AG09319 (cell line): ENCODE data around the gene RHEX.
"Not testable (repeated sequence)": the region's sequence is repeated elsewhere in the genome, so short reads cannot be mapped to it uniquely, and the experiment has no call there.

Experiments used
- DNase-seq: peaks from one replicate; pipeline ENCODE4 v3.0.0-alpha.2; 2010; ENCODE audit warnings: low read depth; ENCODE audit errors: extremely low read depth
- TF ChIP-seq, protein P1 (sequence below): IDR thresholded peaks from 2 replicates; pipeline ENCODE4 v1.5.1; 2011; ENCODE audit warnings: low read depth, mild to moderate bottlenecking, inconsistent platforms, low read length, moderate library complexity

Gene RHEX

DNA sequence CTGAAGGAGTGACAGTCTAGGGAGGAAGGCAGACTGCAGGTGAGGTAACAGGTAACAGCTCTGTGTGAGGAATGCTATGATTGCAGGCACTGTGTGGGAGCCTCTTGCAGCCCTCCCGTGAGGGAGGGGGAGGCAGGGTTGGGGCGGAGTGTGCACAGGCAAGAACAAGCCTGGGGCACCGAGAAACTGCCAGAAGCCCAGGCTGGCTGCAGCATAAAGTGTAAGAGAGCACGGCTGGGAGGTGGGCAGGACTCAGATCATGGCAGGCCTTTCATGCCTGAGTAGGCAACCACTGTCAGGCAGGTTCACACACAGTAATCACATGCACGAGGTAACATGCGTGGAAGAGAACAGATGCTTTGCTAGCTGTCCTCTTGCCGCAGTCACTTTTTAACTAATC lies 11.3 kb upstream of the RHEX start:
- TF ChIP-seq, protein P1, sequence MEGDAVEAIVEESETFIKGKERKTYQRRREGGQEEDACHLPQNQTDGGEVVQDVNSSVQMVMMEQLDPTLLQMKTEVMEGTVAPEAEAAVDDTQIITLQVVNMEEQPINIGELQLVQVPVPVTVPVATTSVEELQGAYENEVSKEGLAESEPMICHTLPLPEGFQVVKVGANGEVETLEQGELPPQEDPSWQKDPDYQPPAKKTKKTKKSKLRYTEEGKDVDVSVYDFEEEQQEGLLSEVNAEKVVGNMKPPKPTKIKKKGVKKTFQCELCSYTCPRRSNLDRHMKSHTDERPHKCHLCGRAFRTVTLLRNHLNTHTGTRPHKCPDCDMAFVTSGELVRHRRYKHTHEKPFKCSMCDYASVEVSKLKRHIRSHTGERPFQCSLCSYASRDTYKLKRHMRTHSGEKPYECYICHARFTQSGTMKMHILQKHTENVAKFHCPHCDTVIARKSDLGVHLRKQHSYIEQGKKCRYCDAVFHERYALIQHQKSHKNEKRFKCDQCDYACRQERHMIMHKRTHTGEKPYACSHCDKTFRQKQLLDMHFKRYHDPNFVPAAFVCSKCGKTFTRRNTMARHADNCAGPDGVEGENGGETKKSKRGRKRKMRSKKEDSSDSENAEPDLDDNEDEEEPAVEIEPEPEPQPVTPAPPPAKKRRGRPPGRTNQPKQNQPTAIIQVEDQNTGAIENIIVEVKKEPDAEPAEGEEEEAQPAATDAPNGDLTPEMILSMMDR: no peak
- DNase-seq: no peak

DNA sequence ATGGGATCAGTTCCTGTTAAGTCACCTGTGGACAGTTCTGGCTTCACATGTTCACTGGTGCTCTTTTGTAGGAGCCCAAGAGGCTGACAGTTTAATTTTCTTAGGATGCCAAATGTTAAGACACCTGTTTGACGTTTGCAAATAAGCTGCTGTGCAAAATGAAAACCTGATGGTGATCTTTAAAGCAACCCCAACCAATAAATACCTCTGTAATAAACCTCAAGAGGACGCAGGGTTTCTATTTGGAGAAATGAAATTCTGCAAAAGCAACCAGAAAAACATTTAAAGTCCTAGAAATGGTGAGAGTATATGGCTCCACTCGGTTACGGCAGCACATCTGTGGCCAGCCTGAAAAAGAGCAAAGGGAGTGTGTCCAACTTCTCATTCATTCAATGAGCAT lies 5.7 kb upstream of the RHEX start:
- TF ChIP-seq, protein P1: no peak
- no peak for DNase-seq

DNA sequence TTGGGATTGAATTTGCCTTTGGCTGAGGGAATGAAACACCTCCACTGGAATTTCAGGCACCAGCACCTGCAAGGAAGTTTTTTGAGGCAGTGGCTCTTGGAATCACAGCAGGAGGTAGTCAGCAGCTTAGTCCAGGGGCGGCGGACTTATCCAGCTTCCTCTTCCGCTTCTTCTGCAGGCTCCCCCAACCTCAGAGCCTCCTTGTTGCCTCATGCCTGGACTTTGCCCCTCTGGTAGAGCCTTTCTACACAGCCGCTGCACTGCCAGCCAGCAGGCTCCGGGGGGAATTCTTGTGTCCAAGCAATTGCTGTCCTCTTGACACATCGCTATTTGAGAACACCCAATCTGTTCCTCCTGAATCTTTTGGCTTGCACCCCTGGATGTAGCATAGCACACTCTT lies 4.4 kb upstream of the RHEX start:
- TF ChIP-seq, protein P1: no peak
- no peak for DNase-seq

DNA sequence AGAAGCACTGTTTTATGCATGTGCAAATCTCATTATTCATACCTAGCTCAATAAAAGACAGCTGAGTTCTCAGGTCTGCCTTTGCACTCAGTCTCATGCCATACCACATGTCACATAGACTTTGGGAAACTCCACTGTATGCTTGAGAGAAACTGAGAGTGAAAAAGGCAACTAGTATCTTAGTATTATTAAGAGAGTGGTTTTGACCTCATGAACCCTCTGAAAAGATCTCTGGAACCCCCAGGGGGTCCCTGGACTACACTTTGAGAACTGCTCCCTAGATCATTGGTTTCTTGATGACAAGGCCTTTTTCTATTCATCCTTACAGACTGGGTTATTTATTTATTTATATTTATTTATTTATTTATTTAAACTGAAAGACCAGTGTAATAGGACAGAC lies 3.7 kb upstream of the RHEX start:
- no peak for DNase-seq
- TF ChIP-seq, protein P1: no peak

DNA sequence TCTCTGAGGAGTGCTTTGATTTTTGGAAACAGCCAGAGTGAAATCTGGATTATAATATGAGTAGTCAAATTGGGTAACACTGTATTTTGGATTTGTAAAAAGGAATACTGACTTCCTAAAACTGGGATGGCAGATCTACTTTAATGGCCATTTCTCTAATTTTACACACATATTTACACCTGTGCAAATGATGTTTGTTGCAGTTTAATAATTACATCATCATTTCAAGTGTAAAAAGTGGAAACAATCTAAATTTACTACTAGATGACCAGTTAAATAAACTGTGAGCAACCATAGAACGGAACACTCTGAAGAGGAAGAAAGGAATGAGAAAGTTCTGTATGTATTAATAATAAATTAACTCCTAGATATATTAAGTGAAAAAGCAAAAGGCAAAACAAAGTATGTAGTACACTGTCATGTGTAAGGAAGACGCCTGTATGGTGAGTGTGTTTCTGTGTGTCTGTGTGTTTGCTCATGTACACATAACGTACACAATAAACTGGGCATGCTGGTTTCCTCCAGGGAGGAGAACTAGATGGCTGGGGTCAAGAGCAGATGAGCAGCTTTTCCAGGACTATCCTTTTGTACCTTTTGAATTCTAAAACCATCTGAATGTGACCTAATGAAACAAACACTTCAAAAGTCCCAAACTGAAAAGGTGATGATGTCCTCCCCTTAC lies 2.9 kb upstream of the RHEX start:
- DNase-seq: no peak

DNA sequence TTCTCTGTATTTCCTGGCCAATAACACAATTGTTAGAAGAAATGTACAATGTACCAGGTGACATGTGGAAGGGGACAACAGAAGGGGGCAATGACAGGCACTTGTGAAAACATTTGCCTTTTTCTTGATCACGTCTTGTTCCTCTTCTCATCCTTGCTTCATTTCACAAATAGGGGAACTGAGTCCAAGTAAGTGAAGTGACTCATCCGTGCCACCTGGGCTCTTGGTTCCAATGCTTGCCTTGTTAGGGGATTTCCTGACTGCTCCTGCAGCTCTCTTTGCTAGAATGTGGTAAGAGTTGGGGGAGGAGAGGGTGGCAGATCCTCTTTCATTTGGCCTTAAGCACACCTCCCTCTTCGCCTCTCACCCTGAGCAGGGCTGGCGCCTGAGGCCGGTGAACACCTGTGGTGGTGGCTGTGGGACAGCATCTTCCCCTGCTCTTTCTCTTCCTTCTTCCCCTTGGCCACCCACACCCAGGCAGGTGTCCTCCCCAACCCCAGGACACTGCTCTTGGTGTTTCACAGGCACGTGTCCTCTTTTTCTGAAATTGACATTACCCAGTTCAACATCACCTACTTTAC lies 2.2 kb upstream of the RHEX start:
- TF ChIP-seq, protein P1: no peak
- DNase-seq: no peak

More for the DNA sequence above, 2.9 kb upstream of the RHEX start:
- TF ChIP-seq, protein P1: no peak

DNA sequence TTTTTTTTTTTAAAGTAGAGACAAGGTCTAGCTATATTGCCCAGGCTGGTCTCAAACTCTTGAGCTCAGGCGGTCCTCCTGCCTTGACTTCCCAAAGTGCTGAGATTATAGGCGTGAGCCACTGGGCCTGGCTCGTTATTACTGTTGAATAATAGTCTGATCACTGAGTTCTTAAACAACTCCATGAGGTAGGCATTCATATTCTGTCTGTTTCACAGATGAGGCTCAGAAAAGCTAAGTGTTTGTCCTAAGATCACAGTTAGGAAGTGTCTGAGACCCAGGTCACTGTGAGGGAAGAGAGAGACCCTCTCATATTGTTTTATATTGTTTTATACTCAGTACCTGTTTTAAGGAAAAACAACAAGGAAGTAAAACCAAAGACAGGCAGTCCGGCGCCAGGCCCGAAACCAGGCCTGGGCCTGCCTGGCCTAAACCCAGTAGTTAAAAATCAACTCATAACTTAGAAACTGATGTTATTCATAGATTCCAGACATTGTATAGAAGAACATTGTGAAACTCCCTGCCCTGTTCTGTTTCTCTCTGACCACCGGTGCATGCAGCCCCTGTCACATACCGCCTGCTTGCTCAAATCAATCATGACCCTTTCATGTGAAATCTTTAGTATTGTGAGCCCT lies 625 bp upstream of the RHEX start:
- not testable (repeated sequence) for DNase-seq

DNA sequence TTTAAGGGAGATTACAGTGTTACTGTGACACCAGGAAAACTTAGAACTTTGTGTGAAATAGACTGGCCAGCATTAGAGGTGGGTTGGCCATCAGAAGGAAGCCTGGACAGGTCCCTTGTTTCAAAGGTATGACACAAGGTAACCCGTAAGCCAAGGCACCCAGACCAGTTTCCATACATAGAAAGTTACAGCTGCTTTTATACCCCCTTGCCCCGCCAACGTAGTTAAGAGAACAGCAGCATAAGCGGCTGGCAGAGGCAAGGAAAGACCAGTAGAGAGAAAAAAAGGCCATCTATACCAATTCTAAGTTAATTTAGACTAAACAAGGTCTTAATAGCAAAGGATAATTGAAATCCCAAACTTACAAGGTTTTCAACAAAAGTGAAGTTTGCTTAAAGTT lies 643 bp downstream of the RHEX start:
- DNase-seq: not testable (repeated sequence)

DNA sequence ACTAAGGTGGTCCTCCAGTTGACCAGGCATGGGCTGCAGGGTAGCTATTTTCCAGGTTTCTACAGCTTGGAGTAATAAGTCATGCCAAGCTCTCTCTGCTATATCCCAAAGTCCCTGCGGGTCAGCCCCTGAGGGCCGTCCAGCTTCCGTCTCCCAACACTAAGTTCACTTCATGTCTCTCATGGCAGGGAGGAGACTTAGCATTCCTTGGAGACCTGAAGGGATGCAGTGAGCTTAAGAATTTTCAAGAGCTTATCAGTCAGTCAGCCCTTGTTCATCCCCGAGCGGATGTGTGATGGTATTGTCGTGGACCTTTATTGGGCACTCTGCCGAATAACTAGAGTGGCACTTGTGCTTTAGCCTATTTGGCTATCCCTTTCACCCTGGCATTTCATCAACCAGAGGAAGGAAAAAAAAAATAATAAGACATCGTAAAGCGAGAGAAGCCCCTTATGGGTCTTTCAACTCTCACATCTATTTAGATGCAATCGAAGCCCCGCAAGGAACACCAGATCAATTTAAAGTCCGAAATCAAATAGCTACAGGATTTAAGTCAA lies 2.2 kb downstream of the RHEX start:
- not testable (repeated sequence) for DNase-seq

DNA sequence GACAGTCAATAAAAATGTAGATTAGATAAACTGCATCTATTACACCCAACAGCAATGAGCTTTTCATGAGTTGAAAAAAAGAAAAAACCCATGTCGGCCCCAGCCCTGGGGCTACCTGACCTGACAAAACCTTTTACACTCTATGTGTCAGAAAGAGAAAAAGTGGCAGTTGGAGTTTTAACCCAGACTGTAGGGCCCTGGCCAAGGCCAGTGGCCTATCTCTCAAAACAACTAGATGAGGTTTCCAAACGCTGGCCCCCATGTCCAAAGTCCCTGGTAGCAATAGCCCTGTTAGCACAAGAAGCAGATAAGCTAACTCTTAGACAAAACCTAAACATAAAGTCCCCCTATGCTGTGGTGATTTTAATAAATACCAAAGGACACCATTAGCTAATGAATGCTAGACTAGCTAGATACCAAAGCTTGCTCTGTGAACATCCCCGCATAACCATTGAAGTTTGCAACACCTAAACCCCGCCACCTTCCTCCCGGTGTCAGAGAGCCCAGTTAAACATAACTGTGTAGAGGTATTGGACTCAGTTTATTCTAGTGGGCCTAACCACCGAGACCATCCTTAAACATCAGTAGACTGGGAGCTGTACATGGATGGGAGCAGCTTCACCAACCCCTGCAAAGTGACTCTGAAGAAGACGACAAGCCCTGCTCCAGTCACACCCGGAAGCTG lies 2.8 kb downstream of the RHEX start:
- DNase-seq: not testable (repeated sequence)

DNA sequence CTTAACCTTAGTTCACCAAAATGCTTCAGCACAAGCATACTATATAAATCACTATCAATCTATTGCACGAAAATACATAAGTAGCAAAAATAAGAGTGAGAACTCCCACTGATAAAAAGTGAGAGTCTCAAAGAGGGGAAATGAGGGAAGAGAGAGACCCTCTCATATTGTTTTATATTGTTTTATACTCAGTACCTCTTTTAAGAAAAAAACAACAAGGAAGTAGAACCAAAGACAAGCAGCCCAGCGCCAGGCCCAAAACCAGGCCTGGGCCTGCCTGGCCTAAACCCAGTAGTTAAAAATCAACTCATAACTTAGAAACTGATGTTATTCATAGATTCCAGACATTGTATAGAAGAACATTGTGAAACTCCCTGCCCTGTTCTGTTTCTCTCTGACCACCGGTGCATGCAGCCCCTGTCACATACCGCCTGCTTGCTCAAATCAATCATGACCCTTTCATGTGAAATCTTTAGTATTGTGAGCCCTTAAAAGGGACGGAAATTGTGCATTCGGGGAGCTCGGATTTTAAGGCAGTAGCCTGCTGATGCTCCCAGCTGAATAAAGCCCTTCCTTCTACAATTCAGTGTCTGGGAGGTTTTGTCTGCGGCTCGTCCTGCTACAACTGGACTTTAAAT lies 5.4 kb downstream of the RHEX start:
- not testable (repeated sequence) for DNase-seq
